Astrocyte of the hippocampus (primary cell): Measurements from ENCODE around the gene RPS14.

Experiments used
- DNase-seq: peaks from one replicate; pipeline ENCODE4 v3.0.0; 2011; ENCODE audit warnings: low read depth, low spot score

The RPS14 gene

DNA sequence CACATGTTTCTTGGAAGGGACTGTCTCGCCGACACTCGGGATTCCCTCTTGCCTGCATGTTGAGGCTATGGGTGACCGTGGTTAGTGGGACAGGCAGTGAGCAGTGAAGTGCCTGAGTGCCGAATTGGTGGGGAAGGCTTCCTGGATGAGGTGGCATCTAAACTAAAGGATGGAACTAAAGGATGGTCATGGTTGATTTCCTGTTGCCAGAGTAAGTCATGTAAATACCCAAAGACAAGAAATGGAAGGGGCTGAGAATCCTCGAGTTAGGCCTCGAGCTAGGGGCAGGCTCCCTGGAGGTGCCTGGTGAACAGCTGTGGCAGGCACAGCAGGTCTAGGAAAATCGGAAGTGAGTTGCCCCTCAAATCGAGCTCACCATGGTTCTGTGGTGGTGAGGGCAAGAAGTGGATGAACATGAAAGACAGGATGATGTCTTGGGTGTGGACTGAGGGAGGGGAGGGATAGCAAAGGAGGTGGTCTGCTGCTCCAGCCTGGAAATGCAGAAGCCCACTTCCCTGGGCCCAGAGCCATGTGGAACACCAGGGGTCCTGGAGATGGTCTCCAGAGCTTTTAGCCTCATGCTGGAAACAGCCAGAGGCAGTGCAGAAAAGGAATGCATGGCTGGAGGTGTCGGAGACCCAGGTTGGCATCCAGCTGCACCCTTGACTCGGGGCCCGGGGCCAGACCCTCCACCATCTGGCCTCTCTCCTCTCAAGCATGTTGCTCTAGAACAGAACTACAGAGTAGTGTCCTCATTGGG lies 49.0 kb downstream of the RPS14 start:
- DNase-seq: no peak

DNA sequence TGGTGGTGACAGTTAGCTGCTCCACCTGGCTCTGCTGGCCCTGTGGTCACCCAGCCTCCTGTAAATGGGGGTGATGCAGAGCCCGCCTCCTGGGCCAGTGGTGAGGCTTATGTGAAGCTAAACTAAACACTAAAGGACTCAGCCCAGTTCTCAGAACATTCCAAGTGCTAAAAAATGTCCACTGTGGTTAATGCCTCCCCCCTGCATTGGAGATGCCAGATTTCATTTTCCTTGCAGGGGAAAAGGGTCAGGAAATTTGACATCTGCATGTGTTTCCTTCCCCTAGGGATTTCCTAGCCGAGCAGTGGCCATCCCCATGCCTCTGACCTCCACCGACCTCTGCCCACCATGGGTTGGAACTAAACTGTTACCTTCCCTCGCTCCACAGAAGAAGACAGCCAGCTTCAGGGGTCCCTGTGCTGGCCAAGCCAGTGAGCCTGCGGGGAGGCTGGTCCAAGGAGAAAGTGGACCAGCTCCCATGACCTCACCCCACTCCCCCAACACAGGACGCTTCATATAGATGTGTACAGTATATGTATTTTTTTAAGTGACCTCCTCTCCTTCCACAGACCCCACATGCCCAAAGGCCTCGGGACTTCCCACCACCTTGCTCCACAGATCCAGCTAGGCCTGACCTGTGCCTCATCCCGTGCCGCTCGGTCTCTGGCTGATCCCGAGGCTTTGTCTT lies 49.9 kb downstream of the RPS14 start:
- peak; percentile 70 for DNase-seq

DNA sequence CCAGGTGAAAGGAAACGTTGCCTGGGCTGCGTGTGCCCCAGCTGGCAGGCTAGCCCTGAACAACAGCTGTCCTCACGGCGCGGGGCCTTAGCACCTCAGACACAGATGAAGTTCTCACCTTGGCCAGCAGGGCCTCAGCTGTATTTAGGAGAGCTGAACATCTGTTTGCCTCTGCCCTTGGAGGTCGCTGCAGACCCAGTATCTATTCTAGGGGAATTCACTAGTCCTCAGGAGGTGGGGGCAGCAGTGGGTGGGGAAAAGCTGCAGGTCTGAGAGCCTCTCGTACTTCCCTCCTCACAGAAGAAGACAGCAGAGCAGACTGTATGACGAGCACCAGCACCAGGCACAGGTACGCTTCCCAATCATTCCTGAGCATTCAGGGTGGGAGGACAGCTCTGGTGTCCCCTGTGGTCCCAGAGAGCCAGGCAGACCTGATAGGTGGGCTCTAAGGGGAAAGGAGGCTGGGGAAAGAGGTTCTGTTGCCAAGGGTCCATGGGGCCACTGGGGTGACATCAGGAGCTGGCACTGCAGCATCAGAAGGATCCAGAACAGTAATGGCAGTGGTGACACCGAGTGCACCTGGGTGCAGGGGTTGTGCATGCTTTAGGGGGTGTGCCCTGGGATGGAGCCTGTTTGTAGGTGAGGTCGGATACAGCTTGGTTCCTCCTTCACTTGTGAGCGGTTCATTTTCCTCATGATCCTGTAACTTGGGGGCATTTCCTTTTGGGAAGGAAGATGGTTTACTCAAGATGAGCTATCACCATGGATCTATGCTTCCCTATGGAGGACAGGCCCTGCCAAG lies 50.6 kb downstream of the RPS14 start:
- DNase-seq: no peak

DNA sequence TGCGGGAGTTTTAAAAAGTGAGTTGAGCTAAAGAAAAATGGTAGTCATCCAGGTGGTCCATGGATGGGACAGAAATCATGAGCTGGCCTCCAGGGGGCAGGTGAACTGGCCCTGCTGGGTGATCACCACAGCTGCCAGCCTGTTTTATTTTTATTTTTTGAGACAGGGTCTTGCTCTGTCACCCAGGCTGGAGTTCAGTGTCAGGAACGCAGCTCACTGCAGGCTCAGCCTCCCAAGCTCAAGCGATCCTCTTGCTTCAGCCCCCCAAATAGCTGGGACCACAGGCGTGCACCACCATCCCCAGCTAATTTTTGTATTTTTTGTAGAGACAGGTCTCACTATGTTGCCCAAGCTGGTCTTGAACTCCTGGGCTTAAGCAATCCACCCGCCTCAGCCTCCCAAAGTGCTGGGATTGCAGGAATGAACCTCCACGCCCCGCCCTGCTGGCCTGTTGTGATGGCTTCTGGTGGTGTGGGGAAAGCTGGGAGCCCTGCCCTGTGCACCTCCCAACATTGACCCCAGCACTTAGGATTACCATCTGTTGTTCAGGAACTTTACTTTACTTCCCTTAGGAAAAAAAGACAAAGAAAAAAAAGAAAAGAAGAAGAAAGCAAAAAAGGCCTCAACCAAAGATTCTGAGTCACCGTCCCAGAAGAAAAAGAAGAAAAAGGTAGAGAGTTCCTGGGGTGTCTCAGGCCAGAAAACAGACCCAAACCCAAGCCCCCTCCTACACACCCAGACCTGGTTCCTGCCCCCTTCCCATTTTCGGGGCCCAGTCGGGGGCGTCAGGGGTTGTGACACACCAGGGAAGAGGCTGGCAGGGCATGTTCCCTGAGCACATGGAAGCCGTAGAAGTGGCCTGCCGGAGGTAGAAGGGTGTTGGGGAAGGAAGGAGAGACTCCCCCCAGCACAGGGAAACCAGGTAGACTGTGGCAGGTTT lies 51.5 kb downstream of the RPS14 start:
- no peak for DNase-seq

DNA sequence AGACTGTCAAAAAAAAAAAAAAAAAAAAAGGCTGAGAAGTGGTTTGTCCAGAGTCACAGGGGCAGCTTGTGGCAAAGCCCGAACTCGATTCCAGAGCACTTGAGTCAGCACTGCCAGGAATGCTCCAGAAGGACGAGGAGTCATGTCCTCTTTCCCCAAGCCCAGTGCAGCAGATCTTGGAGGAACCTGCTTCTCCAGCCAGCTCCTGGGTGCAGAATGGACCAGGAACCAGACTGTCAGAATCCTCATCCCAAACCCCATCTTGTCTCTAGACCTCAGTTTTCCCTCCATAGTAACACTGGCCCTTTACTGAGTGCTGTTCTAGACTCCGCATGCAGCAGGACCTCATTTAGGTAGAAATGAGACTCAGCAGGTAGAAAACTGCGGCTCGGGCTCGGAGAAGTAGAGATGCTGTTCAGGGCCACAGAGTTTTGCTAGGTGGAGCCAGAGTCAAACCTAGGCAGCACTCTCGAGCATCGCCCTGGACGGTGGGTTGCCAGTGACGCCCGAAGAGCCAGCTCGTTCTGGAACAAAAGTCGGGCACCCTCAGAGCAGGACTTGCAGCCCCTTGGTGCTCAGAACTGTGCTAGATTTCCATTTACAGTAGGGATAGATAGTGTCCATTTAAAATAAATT lies 52.3 kb downstream of the RPS14 start:
- no peak for DNase-seq

DNA sequence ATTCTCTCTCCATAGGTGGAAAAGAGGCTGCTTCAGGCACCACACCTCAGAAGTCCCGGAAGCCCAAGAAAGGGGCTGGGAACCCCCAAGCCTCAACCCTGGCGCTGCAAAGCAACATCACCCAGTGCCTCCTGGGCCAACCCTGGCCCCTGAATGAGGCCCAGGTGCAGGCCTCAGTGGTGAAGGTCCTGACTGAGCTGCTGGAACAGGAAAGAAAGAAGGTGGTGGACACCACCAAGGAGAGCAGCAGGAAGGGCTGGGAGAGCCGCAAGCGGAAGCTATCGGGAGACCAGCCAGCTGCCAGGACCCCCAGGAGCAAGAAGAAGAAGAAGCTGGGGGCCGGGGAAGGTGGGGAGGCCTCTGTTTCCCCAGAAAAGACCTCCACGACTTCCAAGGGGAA lies 53.3 kb downstream of the RPS14 start:
- no peak for DNase-seq

DNA sequence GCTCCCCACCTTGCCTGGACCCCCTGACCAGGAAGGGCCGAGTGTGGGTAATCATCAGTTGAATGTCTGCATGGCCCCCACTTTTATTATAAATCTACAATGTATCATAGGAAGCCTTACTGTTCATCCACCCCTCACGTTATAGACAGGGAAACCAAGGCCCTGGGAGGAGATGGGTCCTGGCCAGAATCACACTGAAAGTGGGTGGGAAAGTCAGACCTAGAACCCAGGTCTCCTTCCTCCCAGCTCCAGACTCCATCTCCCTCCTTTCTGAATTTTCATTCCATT lies 53.9 kb downstream of the RPS14 start:
- no peak for DNase-seq

DNA sequence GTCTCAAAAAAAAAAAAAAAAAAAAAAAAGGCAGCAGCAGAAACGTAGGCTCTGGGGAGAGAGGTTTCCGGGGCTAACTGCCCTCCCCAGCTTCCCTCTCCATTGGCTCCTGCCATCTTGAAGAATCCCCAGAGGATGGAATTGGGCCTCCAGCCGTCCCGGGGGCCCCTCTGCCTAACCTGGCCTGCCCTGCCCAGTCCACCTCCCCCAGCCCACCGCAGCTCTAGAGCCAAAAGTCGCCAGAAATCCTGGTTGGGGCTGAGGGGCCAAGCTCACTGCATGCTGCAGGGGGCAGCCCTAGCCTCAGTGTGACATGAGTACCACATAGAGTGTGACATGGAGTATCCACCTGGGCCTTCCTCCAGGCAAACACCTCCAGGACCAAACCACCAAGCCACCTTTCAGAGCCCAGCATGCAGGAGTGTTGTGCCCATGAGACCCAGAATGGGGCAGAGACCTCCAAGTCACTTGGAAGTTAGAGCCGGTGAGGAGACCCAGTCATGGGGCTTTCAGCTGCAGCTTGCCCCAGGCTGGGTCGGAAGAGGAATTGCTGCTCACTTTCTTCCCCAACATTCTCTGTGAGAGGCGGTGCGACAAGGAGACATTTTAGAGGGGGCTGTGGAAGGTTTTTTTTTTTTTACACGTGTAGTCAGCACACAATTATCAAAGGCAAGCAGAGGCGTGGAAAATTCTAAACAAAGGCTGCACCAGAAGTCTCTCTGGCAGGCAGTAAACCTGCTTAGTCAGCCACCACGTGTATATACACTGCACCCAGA lies 54.4 kb downstream of the RPS14 start:
- no peak for DNase-seq

DNA sequence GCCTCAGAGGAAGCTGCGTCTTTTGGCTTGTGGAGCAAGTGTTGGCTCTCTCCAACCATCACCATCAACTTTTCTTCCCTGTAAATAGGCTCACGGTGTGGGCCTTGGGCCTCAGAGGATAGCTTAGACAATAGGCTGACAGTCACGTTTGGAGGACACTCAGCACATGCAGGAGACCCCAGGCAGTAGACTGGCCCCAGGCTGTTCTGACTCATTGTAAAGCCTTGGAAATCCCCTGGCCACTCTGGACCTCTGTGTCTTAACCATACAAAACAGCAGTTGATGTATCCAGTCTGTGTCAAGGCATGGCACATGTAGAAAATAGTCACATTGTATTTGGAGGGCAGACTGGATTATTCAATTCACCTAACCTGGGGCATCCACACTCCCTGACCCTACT lies 55.4 kb downstream of the RPS14 start:
- peak; percentile 52 for DNase-seq

DNA sequence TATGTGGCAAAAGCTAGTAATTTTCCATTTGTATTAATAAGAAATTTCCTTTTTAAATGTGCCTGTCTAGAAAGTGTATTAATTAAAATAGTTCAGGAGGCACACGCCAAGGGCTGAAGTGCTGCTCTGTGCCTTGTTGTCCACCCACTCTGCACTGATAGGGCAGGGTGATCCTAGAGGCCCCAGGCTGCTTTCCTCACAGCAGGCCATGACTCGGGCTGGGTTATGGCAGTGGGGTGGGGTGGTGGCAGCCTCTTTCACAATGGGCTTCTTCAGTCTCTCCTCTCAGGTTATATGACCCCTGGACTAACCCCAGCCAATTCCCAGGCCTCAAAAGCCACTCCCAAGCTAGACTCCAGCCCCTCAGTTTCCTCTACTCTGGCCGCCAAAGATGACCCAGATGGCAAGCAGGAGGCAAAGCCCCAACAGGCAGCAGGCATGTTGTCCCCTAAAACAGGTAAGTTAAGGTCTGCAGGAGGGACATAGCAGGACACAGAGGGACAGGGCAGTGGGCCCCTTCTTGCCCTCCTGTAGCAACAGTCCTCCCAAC lies 56.4 kb downstream of the RPS14 start:
- no peak for DNase-seq

DNA sequence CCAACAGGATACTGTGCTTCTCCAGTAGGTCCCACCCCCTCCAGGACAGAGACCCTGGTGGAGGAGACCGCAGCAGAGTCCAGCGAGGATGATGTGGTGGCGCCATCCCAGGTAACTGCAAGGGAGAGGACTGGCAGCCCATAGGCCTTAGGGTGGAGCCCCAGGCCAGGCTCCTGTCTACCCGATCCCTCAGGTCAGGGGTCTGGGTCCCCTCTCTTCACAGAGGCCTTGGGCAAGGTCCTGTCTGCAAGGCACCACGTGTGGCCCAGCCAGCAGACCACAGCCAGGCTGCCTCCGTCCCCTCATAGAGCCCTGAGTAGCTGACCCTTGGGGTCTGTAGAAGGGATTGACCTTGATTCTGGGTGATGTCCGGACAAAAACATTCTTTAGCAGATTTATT lies 56.9 kb downstream of the RPS14 start:
- no peak for DNase-seq
